GM18498 (cell line): ENCODE results near the gene SHROOM4.

Experiments used
- ATAC-seq: cut with Tn5 transposase; IDR thresholded peaks from one replicate; pipeline ENCODE4 v1.9.1; 2021; ENCODE audit warnings: mild to moderate bottlenecking, moderate library complexity; ENCODE audit not compliant: unreplicated experiment

Gene SHROOM4

DNA sequence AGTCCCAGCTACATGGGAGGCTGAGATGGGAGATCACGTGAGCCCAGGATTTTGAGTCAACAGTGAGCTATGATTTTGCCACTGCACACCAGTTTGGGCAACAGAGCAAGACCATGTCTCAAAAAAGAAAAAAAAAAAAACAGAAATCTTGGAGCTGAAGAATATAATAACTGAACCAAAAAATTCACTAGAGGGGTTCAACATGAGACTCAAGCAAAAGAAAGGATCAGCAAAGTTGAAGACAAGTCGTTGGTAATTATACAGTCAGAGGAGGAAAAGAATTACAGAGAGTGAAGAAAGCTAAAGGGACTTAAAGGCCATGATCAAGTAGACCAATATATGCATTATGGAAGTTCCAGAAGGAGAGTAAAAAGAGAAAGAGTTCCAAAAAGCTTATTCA, 26.9 kb downstream of the SHROOM4 start:
- no peak for ATAC-seq

DNA sequence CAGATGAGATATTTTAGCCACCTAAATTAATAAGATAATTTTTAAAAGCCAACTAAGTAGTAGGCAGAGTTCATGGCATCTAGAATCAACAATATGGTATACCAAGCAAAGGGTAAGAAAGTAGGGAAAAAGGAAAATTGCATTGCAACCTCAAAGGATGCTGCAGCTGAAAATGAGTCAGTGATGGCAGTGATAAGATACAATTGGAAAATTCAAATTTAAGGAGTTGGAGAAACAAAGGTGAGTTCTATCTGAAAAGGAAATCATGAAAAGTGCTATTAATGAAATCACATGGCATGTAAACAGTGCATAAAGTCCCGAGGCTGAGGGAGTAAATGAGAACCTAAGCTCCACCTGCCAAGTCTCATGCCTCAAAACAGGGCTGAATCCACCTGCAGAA, 33.9 kb downstream of the SHROOM4 start:
- ATAC-seq = no peak

DNA sequence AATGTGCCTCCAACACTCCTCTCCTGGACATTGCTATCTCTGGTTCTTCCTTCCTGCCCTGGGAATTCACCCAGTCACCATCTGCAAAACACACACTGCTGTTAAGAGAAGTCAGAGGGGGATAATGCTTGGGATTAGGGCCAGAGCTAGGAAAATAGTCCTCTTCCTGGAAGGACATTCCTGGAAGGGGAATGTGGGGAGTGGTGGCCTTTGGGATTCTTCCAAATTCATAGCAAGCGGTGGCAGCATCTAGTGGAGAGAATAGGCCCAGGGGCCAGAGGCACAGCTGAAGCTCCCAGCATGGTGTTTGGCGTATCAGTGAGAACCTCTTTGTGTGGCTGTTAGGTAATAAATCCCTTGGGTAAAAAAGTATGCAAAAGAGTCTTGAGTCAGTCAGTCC, 34.3 kb downstream of the SHROOM4 start:
- no peak for ATAC-seq

GRCh38 chrX:50778272-50778671, 35.7 kb downstream of the SHROOM4 start:
- ATAC-seq = no peak

GRCh38 chrX:50776248-50776647, 37.7 kb downstream of the SHROOM4 start:
- no peak for ATAC-seq

DNA sequence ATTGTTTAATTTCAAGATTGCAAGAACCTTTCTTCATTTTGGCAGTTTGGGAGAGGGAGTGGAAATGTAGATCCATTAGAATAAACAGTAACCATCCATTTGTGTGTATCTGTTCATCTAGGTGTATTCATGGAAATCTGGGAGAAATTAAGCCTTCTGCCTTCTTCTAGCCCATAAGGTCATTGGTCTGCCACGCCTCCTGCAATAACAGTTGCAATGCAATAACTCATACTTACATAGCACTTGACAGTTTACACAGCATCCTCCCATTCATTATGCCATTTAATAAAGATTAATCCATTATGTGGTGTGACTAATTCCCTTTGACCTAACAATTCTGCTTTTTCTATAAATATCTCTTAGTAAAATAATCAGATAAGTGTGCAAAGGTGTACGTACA, 42.6 kb downstream of the SHROOM4 start:
- ATAC-seq = no peak

GRCh38 chrX:50770702-50771101, 43.3 kb downstream of the SHROOM4 start:
- ATAC-seq = no peak

- no peak for ATAC-seq
Observed at GRCh38 chrX:50769389-50770063, 44.5 kb downstream of the SHROOM4 start.

- no peak for ATAC-seq
Observed at GRCh38 chrX:50768801-50769200, 45.2 kb downstream of the SHROOM4 start.

DNA sequence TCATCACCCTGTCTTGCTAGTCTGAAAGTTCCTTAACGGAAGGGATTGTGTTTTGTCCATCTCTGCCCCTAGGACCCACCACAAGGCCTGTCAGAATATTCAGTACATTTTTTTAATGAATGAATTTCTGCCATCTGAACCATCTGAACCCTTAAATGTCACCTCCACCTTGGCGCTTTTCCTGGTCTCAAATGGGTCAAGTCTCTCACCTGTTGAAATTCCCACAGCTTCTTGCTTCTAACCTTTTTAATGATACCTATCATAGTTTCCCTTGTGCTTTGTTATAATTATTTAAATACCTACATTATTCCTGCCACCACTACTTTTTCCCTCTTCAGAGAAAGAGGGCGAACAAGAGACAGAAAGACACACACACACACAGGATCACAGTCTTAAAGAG, 48.0 kb downstream of the SHROOM4 start:
- ATAC-seq = no peak

DNA sequence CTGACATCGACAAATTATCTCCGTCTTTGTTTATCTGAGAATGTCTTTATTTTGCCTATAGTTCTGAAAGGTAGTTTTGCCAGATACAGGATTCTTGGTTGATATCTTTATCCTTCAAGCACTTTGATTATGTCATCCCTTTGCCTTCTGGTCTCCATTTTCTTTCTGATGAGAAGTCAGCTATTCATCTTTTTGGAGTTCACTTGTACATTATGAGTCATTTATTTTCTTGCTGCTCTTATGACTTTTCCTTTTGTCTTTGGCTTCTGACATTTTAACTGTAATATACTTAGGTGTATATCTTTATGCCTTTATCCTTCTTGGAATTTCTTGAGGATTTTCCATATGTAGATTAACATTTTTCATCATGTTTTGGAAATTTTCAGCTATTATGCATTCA, 51.4 kb downstream of the SHROOM4 start:
- ATAC-seq = no peak

DNA sequence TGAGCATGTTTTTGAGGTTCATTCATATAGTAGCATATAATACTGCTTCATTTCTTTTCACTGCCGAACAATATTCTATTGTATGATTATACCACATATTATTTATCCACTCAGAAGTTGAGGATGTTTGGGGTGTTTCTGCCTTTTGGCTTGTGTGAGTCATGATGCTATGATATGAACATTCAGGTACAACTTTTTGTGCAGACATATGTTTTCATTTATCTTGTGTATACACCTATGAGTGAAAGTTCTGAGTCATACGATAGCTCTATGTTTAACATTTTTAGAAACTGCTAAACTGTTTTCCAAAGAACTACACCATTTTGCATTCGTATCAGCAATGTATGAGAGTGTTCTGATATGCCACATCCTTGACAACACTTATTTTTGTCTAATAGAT, 57.7 kb downstream of the SHROOM4 start:
- ATAC-seq = no peak

GRCh38 chrX:50751091-50751490, 62.9 kb downstream of the SHROOM4 start:
- no peak for ATAC-seq

- no peak for ATAC-seq
Observed at GRCh38 chrX:50747471-50747900, 66.5 kb downstream of the SHROOM4 start.

DNA sequence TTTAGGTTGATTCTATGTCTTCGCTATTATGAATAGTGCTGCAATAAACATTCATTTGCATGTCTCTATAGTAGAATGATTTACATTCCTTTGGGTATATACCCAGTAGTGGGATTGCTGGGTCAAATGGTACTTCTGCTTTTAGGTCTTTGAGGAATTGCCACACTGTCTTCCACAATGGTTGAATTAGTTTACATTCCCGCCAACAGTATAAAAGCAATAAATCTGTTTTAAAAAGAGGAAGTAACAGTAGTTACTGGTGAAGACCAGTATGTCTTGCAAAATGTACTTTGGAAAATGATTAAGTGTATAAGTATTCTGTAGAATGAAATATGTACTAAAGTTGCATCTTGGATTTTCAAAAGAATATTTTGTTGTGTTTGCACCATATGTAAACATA, 77.3 kb downstream of the SHROOM4 start:
- no peak for ATAC-seq

DNA sequence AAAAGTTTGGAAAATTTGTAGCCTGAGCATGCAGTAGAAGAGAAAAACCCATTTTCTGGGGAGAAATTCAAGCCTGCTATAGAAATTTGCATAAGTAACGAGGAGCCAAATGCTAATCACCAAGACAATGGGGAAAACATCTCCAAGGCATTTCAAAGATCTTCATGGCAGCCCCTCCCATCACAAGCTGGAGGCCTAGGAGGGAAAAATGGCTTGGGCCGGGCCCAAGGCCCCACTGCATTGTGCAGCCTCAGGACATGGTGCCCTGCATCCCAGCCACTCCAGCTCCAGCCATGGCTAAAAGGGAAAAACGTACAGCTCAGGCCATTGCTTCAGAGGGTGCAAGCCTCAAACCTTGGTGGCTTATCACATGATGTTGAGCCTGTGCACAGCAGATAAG, 87.7 kb downstream of the SHROOM4 start:
- ATAC-seq = no peak

- no peak for ATAC-seq
Observed at GRCh38 chrX:50725310-50725709, 88.7 kb downstream of the SHROOM4 start.

GRCh38 chrX:50723006-50723405, 91.0 kb downstream of the SHROOM4 start:
- ATAC-seq = no peak

- no peak for ATAC-seq
Observed at GRCh38 chrX:50721764-50722521, 92.1 kb downstream of the SHROOM4 start.

- ATAC-seq = no peak
Observed at GRCh38 chrX:50719614-50720013, 94.4 kb downstream of the SHROOM4 start.

- ATAC-seq = no peak
Observed at GRCh38 chrX:50718776-50719175, 95.2 kb downstream of the SHROOM4 start.

GRCh38 chrX:50716706-50717105, 97.3 kb downstream of the SHROOM4 start:
- no peak for ATAC-seq

- ATAC-seq = no peak
Observed at GRCh38 chrX:50712777-50713176, 101.2 kb downstream of the SHROOM4 start.
